ENCODE data around the gene B3GNT3.

DNA sequence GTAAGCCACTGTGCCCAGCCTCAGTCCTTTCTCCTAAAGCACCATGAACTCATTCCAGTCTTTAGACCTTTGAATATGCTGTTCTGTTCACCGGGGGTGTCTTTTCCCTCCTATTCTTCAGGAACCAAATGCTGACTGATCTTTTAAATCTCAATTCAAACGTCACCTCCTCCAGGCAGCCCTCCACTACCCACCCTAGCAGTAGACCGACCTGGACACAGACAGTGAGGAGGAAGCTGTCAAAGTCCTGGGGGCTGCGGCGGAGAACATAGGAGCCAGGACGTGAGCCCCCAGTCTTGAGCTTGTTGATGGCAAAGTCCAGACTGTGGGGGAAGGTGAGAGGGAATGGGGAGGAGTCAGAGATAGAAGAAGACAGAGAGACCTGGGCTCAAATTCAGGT is 45.1 kb downstream of the B3GNT3 start:
- TF ChIP-seq EZH2 (optimal IDR thresholded peaks at IDR 0.05; ENCODE audit: low read depth, low read length) (no peak), CTCF (IDR thresholded peaks at IDR 0.05; ENCODE audit: low read length) (no peak)

Data from MM.1S (cell line).